GM21526 (cell line): Measurements from ENCODE around the gene CCDC106.
A peak's percentile ranks its signal among the peaks of the same experiment; 100 is the strongest.

Source experiments
- ATAC-seq: cut with Tn5 transposase; IDR thresholded peaks from one replicate; pipeline ENCODE4 v1.9.1; 2021; ENCODE audit warnings: moderate library complexity; ENCODE audit not compliant: unreplicated experiment, low FRiP score

CCDC106 gene

GRCh38 chr19:55647732-55648584, at the start of gene CCDC106:
CCDC106 (plus strand) TSS chr19:55648212; CDS start chr19:55649047, 835 bp downstream.
- ATAC-seq = no peak

- peak; percentile 40 for ATAC-seq
These were observed 49.1 kb upstream of the CCDC106 start for GRCh38 chr19:55598719-55599467.

- ATAC-seq = peak; percentile 49
These were observed 48.6 kb upstream of the CCDC106 start, which contains the start of gene FIZ1 for GRCh38 chr19:55599468-55599841. FIZ1 (minus strand) TSS chr19:55599517; CDS start chr19:55597865, 1,652 bp downstream.

- peak; percentile 30 for ATAC-seq
These were observed 48.0 kb upstream of the CCDC106 start, which contains the start of gene ZNF524 for GRCh38 chr19:55599842-55600661. ZNF524 (plus strand) TSS chr19:55600288; CDS start chr19:55602113, 1,825 bp downstream.

GRCh38 chr19:55600662-55601028, 47.4 kb upstream of the CCDC106 start:
- no peak for ATAC-seq

- no peak for ATAC-seq
These were observed 46.9 kb upstream of the CCDC106 start for GRCh38 chr19:55601084-55601483.

GRCh38 chr19:55602104-55603001, 45.7 kb upstream of the CCDC106 start:
- ATAC-seq = no peak

GRCh38 chr19:55603115-55603514, 44.9 kb upstream of the CCDC106 start:
- ATAC-seq = no peak

- ATAC-seq = no peak
These were observed 44.3 kb upstream of the CCDC106 start for GRCh38 chr19:55603581-55604292.

- ATAC-seq = peak; percentile 50
These were observed 42.8 kb upstream of the CCDC106 start for GRCh38 chr19:55605207-55605636.

- peak; percentile 14 for ATAC-seq
These were observed 42.2 kb upstream of the CCDC106 start, which contains the start of gene ZNF865 for GRCh38 chr19:55605637-55606470. ZNF865 (plus strand) TSS chr19:55605647; CDS start chr19:55613619, 7,972 bp downstream.

- no peak for ATAC-seq
These were observed 41.6 kb upstream of the CCDC106 start for GRCh38 chr19:55606471-55606787.

- ATAC-seq = no peak
These were observed 41.2 kb upstream of the CCDC106 start for GRCh38 chr19:55606817-55607216.

- no peak for ATAC-seq
These were observed 38.7 kb upstream of the CCDC106 start for GRCh38 chr19:55609326-55609725.

GRCh38 chr19:55611300-55611982, 36.6 kb upstream of the CCDC106 start:
- ATAC-seq = no peak

GRCh38 chr19:55611983-55612645, 35.9 kb upstream of the CCDC106 start:
- no peak for ATAC-seq

GRCh38 chr19:55613396-55613795, 34.6 kb upstream of the CCDC106 start:
- ATAC-seq = no peak
